ENCODE data around the gene TAS1R3.

The TAS1R3 gene

DNA sequence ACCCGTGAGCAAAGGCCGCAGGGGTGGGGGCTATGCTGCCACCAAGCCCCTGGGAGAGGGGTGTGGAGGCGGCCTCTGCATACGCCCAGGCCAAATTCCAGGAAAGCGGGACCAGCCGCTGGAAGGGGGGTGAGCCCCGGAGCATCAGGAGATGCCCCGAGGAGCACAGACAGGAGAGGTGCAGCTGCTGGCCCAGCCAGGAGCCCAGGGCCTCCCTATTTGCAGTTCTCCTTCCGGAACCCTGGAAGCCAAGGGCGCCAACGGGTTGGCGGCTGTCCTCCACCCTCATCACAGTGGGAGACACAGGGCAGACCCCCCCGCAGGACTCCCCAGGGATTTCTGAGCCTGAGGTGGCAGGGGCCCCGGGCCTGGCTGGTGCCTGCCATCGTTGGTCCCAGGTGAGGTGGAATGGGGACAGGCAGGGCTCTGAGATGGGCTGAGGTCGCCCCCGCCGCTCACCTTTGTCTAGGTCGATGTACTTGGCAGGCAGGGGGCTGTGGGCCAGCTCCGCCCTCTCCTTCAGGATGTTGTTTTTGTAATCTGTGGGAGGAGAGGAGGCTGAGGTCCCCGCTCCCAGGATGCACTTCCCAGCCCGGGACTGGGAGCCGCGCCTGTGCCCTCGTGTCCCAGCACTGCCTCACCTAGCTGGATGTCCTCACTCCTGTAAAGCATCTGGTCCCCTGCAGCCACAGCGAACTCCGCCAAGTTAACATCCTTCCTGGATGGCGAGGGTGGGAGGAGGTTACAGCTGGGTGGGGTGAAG lies 22.5 kb downstream of the TAS1R3 start:
- peaks cover 0 to 69% (median 8%) of the 10 kb centered on the region in 5 experiments for H3K27me3 ChIP-seq (replicated peaks in 2 of 5; ENCODE audit: control insufficient read depth in 4 of 5, insufficient read depth in 5 of 5, low read length in 4 of 5)
- POLR2A ChIA-PET = interaction anchor here (1.4 kb wide), 1 partner anchor 17 kb away, joined by 3 read pairs; no protein-coding TSS in a partner anchor
- DNase-seq = no peak
- no peaks in the 10 kb centered on the region for H3K36me3 ChIP-seq (ENCODE audit: control insufficient read depth in 4 of 4, insufficient read depth in 4 of 4, low read length in 3 of 4)
- CTCF ChIA-PET = interaction anchor here (1.3 to 3.5 kb wide), 2 partner anchors 18 to 20 kb away, joined by 5 to 27 read pairs; no protein-coding TSS in a partner anchor
- H3K4me1 ChIP-seq (ENCODE audit: control extremely low read depth in 1 of 4, control insufficient read depth in 4 of 4, insufficient read depth in 4 of 4, low read length in 3 of 4) = peaks cover 0 to 27% (median 15%) of the 10 kb centered on the region in 4 experiments
- H3K9me3 ChIP-seq (ENCODE audit: control extremely low read depth in 1 of 5, control insufficient read depth in 4 of 5, insufficient read depth in 2 of 5, low read depth in 1 of 5, low read length in 4 of 5) = no peaks in the 10 kb centered on the region
- no peak overlapping the region for H3K4me3 ChIP-seq (ENCODE audit: control insufficient read depth in 1 of 7, extremely low read depth in 1 of 7, insufficient read depth in 4 of 7, low read depth in 2 of 7, low read length in 6 of 7)
- WGBS (ENCODE audit: insufficient coverage) = 24% methylated on average over 17 of the region's 28 CpGs
- H3K27ac ChIP-seq (ENCODE audit: insufficient read depth in 1 of 2, low read depth in 1 of 2, low read length in 2 of 2, poor library complexity in 1 of 2, severe bottlenecking in 2 of 2) = no peak overlapping the region

- ChIA-PET POLR2A (interaction anchor here (1.4 kb wide), 1 partner anchor 16 kb away, joined by 3 read pairs; no protein-coding TSS in a partner anchor), CTCF (interaction anchor here (3.5 kb wide), 1 partner anchor 17 kb away, joined by 27 read pairs; no protein-coding TSS in a partner anchor)
- peak overlapping the region in 1 of 7 experiments; percentile 11 for H3K4me3 ChIP-seq (ENCODE audit: control insufficient read depth in 1 of 7, extremely low read depth in 1 of 7, insufficient read depth in 4 of 7, low read depth in 2 of 7, low read length in 6 of 7)
- H3K36me3 ChIP-seq (ENCODE audit: control insufficient read depth in 4 of 4, insufficient read depth in 4 of 4, low read length in 3 of 4) = no peaks in the 10 kb centered on the region
- no peaks in the 10 kb centered on the region for H3K9me3 ChIP-seq (ENCODE audit: control extremely low read depth in 1 of 5, control insufficient read depth in 4 of 5, insufficient read depth in 2 of 5, low read depth in 1 of 5, low read length in 4 of 5)
- H3K4me1 ChIP-seq (ENCODE audit: control extremely low read depth in 1 of 4, control insufficient read depth in 4 of 4, insufficient read depth in 4 of 4, low read length in 3 of 4) = peaks cover 0 to 24% (median 13%) of the 10 kb centered on the region in 4 experiments
- H3K27ac ChIP-seq (ENCODE audit: insufficient read depth in 1 of 2, low read depth in 1 of 2, low read length in 2 of 2, poor library complexity in 1 of 2, severe bottlenecking in 2 of 2) = no peak overlapping the region
- no peak for DNase-seq
- H3K27me3 ChIP-seq (replicated peaks in 2 of 5; ENCODE audit: control insufficient read depth in 4 of 5, insufficient read depth in 5 of 5, low read length in 4 of 5) = peaks cover 0 to 79% (median 9%) of the 10 kb centered on the region in 5 experiments
- 21% methylated on average over 85 of the region's 116 CpGs for WGBS (ENCODE audit: insufficient coverage)
Measured at GRCh38 chr1:1354271-1355247, 23.5 kb downstream of the TAS1R3 start.

DNA sequence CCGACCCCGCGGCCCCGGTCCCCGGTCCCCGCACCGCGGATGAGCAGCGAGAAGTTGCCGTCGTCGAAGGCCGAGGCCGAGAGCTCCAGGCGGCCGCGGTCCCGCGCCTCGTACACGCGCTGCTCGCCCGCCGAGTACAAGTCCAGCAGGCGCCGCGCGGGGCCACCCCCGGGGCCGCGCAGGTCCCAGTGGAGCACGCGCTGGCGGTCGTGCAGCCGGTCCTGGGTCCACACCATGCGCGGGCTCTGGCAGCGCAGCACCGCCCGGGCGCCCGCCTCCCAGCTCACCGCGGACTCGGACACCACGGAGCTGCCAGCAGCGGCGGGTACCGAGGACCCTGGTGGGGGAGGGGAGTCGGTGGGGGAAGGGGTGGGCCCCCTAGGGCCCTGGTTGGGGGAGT lies 24.3 kb downstream of the TAS1R3 start:
- DNase-seq = peak in 1 of 3 donors; percentile 41
- 2% methylated on average over 22 of the region's 52 CpGs for WGBS (ENCODE audit: insufficient coverage)
- H3K4me1 ChIP-seq (ENCODE audit: control extremely low read depth in 1 of 4, control insufficient read depth in 4 of 4, insufficient read depth in 4 of 4, low read length in 3 of 4) = peaks cover 0 to 24% (median 12%) of the 10 kb centered on the region in 4 experiments
- H3K4me3 ChIP-seq (ENCODE audit: control insufficient read depth in 1 of 7, extremely low read depth in 1 of 7, insufficient read depth in 4 of 7, low read depth in 2 of 7, low read length in 6 of 7) = no peak overlapping the region
- peaks cover 0 to 86% (median 12%) of the 10 kb centered on the region in 5 experiments for H3K27me3 ChIP-seq (replicated peaks in 2 of 5; ENCODE audit: control insufficient read depth in 4 of 5, insufficient read depth in 5 of 5, low read length in 4 of 5)
- no peaks in the 10 kb centered on the region for H3K36me3 ChIP-seq (ENCODE audit: control insufficient read depth in 4 of 4, insufficient read depth in 4 of 4, low read length in 3 of 4)
- CTCF ChIA-PET = no interaction called here
- POLR2A ChIA-PET = no interaction called here
- H3K9me3 ChIP-seq (ENCODE audit: control extremely low read depth in 1 of 5, control insufficient read depth in 4 of 5, insufficient read depth in 2 of 5, low read depth in 1 of 5, low read length in 4 of 5) = no peaks in the 10 kb centered on the region
- H3K27ac ChIP-seq (ENCODE audit: insufficient read depth in 1 of 2, low read depth in 1 of 2, low read length in 2 of 2, poor library complexity in 1 of 2, severe bottlenecking in 2 of 2) = no peak overlapping the region

DNA sequence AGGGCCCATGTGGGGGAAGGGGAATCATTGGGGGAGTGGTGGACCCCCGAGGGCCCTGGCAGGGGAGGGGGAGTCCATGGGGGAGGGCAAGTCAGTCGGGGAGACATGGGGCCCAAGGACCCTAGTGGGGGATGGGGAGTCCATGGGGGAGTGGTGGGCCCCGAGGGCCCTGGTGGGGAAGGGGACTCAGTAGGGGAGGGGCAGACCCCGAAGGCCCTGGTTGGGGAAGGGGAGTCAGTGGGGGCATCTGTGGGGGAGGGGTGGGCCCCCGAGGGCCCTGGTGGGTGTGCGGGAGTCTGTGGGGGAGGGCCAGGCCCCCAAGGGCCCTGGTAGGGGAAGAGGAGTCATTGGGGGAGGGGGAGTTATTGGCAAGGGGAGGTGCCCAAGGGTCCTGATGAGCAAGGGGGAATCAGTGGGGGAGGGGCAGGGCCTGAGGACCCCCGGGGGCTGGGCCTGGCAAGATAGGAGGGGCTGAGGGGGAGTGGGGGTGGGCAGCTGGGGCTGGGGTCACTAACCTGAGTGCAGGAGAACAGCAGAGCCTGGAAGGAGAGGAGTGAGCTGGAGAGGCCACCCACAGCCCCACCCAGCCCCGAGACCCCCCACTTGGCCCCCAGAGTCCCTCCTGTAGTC lies 25.2 kb downstream of the TAS1R3 start:
- no peaks in the 10 kb centered on the region for H3K36me3 ChIP-seq (ENCODE audit: control insufficient read depth in 4 of 4, insufficient read depth in 4 of 4, low read length in 3 of 4)
- H3K27me3 ChIP-seq (replicated peaks in 2 of 5; ENCODE audit: control insufficient read depth in 4 of 5, insufficient read depth in 5 of 5, low read length in 4 of 5) = peaks cover 0 to 95% (median 18%) of the 10 kb centered on the region in 5 experiments
- H3K4me3 ChIP-seq (ENCODE audit: control insufficient read depth in 1 of 7, extremely low read depth in 1 of 7, insufficient read depth in 4 of 7, low read depth in 2 of 7, low read length in 6 of 7) = no peak overlapping the region
- no peak overlapping the region for H3K27ac ChIP-seq (ENCODE audit: insufficient read depth in 1 of 2, low read depth in 1 of 2, low read length in 2 of 2, poor library complexity in 1 of 2, severe bottlenecking in 2 of 2)
- DNase-seq = no peak
- CTCF ChIA-PET = no interaction called here
- 20% methylated on average over 1 of the region's 8 CpGs for WGBS (ENCODE audit: insufficient coverage)
- H3K9me3 ChIP-seq (ENCODE audit: control extremely low read depth in 1 of 5, control insufficient read depth in 4 of 5, insufficient read depth in 2 of 5, low read depth in 1 of 5, low read length in 4 of 5) = peaks cover 0 to 1% (median 0%) of the 10 kb centered on the region in 5 experiments
- H3K4me1 ChIP-seq (ENCODE audit: control extremely low read depth in 1 of 4, control insufficient read depth in 4 of 4, insufficient read depth in 4 of 4, low read length in 3 of 4) = peaks cover 0 to 23% (median 12%) of the 10 kb centered on the region in 4 experiments
- POLR2A ChIA-PET = no interaction called here

GRCh38 chr1:1356796-1357401 lies 25.8 kb downstream of the TAS1R3 start:
- no peak overlapping the region for H3K4me3 ChIP-seq (ENCODE audit: control insufficient read depth in 1 of 7, extremely low read depth in 1 of 7, insufficient read depth in 4 of 7, low read depth in 2 of 7, low read length in 6 of 7)
- no peak for DNase-seq
- CTCF ChIA-PET = no interaction called here
- 78% methylated on average over 25 of the region's 26 CpGs for WGBS (ENCODE audit: insufficient coverage)
- POLR2A ChIA-PET = no interaction called here
- H3K9me3 ChIP-seq (ENCODE audit: control extremely low read depth in 1 of 5, control insufficient read depth in 4 of 5, insufficient read depth in 2 of 5, low read depth in 1 of 5, low read length in 4 of 5) = peaks cover 0 to 1% (median 0%) of the 10 kb centered on the region in 5 experiments
- H3K4me1 ChIP-seq (ENCODE audit: control extremely low read depth in 1 of 4, control insufficient read depth in 4 of 4, insufficient read depth in 4 of 4, low read length in 3 of 4) = peaks cover 0 to 21% (median 12%) of the 10 kb centered on the region in 4 experiments
- H3K27ac ChIP-seq (ENCODE audit: insufficient read depth in 1 of 2, low read depth in 1 of 2, low read length in 2 of 2, poor library complexity in 1 of 2, severe bottlenecking in 2 of 2) = no peak overlapping the region
- H3K36me3 ChIP-seq (ENCODE audit: control insufficient read depth in 4 of 4, insufficient read depth in 4 of 4, low read length in 3 of 4) = no peaks in the 10 kb centered on the region
- H3K27me3 ChIP-seq (replicated peaks in 2 of 5; ENCODE audit: control insufficient read depth in 4 of 5, insufficient read depth in 5 of 5, low read length in 4 of 5) = peaks cover 0 to 96% (median 21%) of the 10 kb centered on the region in 5 experiments

DNA sequence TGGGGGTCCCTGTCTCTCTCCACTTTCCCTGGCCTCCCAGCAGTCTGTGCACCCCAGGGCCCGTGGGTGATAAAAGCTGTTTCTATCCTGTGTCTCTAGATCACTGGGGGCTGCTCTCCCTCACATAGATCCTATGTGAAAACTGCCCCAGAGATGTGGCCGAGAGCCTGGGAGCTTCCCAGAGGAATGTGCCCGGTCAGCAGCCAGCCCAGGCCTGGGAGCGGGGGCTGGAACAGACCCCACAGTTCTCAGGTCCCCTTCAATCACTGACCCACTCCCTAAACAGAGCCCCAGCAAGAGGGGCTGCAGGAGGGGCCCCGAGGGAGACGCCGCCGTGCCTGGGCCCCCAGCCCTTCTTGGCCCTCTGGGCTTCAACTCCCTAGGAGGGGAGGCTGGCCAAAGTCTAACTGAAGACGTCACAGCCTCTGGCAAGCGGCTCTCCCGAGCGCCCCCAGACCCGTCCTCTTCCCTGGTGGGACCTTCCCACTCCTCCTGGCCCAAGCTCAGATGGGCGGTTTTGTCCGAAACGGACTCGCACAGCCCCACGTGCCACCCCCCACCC lies 26.9 kb downstream of the TAS1R3 start:
- H3K4me3 ChIP-seq (ENCODE audit: control insufficient read depth in 1 of 7, extremely low read depth in 1 of 7, insufficient read depth in 4 of 7, low read depth in 2 of 7, low read length in 6 of 7) = no peak overlapping the region
- no peak for DNase-seq
- peaks cover 0 to 1% (median 0%) of the 10 kb centered on the region in 5 experiments for H3K9me3 ChIP-seq (ENCODE audit: control extremely low read depth in 1 of 5, control insufficient read depth in 4 of 5, insufficient read depth in 2 of 5, low read depth in 1 of 5, low read length in 4 of 5)
- peaks cover 0 to 90% (median 21%) of the 10 kb centered on the region in 5 experiments for H3K27me3 ChIP-seq (replicated peaks in 2 of 5; ENCODE audit: control insufficient read depth in 4 of 5, insufficient read depth in 5 of 5, low read length in 4 of 5)
- no peaks in the 10 kb centered on the region for H3K36me3 ChIP-seq (ENCODE audit: control insufficient read depth in 4 of 4, insufficient read depth in 4 of 4, low read length in 3 of 4)
- H3K27ac ChIP-seq (ENCODE audit: insufficient read depth in 1 of 2, low read depth in 1 of 2, low read length in 2 of 2, poor library complexity in 1 of 2, severe bottlenecking in 2 of 2) = no peak overlapping the region
- WGBS (ENCODE audit: insufficient coverage) = 37% methylated on average over 16 of the region's 18 CpGs
- CTCF ChIA-PET = interaction anchor here (1.2 kb wide), 1 partner anchor 14 kb away, joined by 3 read pairs; no protein-coding TSS in a partner anchor
- POLR2A ChIA-PET = no interaction called here
- peaks cover 0 to 21% (median 12%) of the 10 kb centered on the region in 4 experiments for H3K4me1 ChIP-seq (ENCODE audit: control extremely low read depth in 1 of 4, control insufficient read depth in 4 of 4, insufficient read depth in 4 of 4, low read length in 3 of 4)
